Measurements from ENCODE around the gene AOAH. TPM values are rescaled to one million over a fixed set of nuclear protein-coding genes. Genes with fewer than 3 reads are reported as not detected.

The AOAH gene
- total and polyA plus RNA-seq, 2 of the 4 experiments (the other 2 are of a cell fraction): not detected

GRCh38 chr7:36597090-36597773 lies 127.1 kb downstream of the AOAH start:
- H3K27ac ChIP-seq (ENCODE audit: insufficient read depth, low read length): no peak overlapping the region
- H2BK5ac ChIP-seq (ENCODE audit: low read depth, low read length, poor library complexity, severe bottlenecking): no peak overlapping the region
- H3K9ac ChIP-seq (ENCODE audit: low read depth, low read length): no peak overlapping the region
- ATAC-seq (ENCODE audit: low read depth): no peak; the same call in 1 of the 2 replicates
- dilution Hi-C loops (cut with HindIII; ENCODE audit: low sequenced_read_pairs, unreplicated experiment) (no loop called here), in situ Hi-C loops (cut with MboI; ENCODE audit: low sequenced_read_pairs) (no loop called here), intact Hi-C loops (cut with micrococcal nuclease) (no loop called here)
- no peak for DNase-seq
- no CpG with 5 or more reads among the region's 7 CpGs for WGBS, 2 experiments (ENCODE audit: extremely low coverage in 2 of 2, insufficient read length in 1 of 2)
- no peak overlapping the region for H4K91ac ChIP-seq (ENCODE audit: insufficient read depth, low read depth, low read length)
- H2BK120ac ChIP-seq (ENCODE audit: low read depth, low read length): no peak overlapping the region
- H3K4me1 ChIP-seq (ENCODE audit: control insufficient read depth, insufficient read depth, low read length): no peaks in the 10 kb centered on the region
- no peak overlapping the region for H3K4me3 ChIP-seq (ENCODE audit: insufficient read depth, low read depth, low read length)
- H2BK15ac ChIP-seq (ENCODE audit: low read depth, low read length): no peak overlapping the region
- no peak for TF ChIP-seq RCOR1 (IDR thresholded peaks at IDR 0.05; ENCODE audit: insufficient replicate concordance, low read length)
- no peak for TF ChIP-seq RAD21 (IDR thresholded peaks at IDR 0.05; ENCODE audit: low read length)
- no peak for TF ChIP-seq CTCF (conservative IDR thresholded peaks at IDR 0.05; ENCODE audit: low read depth, low read length)
- TF ChIP-seq CEBPB (IDR thresholded peaks at IDR 0.05; ENCODE audit: low read depth, low read length): no peak
- no peak for TF ChIP-seq BHLHE40 (IDR thresholded peaks at IDR 0.05; ENCODE audit: low read depth, low read length)
- no peak for TF ChIP-seq SMC3 (IDR thresholded peaks at IDR 0.05; ENCODE audit: low read depth, low read length)
- TF ChIP-seq MAFK (IDR thresholded peaks at IDR 0.05; ENCODE audit: low read depth, low read length): no peak
- H3K56ac ChIP-seq (ENCODE audit: extremely low read depth, insufficient read depth, low read length): no peak overlapping the region
- no peaks in the 10 kb centered on the region for H4K20me1 ChIP-seq (ENCODE audit: insufficient read depth, low read length)
- POLR2A ChIA-PET (ENCODE audit: unreplicated experiment): no interaction called here
- H3K9me1 ChIP-seq (ENCODE audit: insufficient read depth, low read length): no peaks in the 10 kb centered on the region; the same call in 1 of the 2 replicates
- H4K8ac ChIP-seq (ENCODE audit: low read depth in 2 of 2, low read length in 2 of 2): no peak overlapping the region
- CTCF ChIA-PET: no interaction called here
- no TSS peak for BruUV-seq (replicated peaks)
- H2AK5ac ChIP-seq (ENCODE audit: low read depth, low read length): no peak overlapping the region
- no peaks in the 10 kb centered on the region for H3K79me1 ChIP-seq (ENCODE audit: low read depth in 1 of 2, low read length in 2 of 2)
- H3K4me2 ChIP-seq (ENCODE audit: low read depth, low read length): no peak overlapping the region
- H2AFZ ChIP-seq (replicated peaks; ENCODE audit: low read length, poor library complexity): no peak overlapping the region
- H3K18ac ChIP-seq (ENCODE audit: low read depth, low read length): no peak overlapping the region
- no peak overlapping the region for H3K23ac ChIP-seq (ENCODE audit: low read depth, low read length)
- H3K9me3 ChIP-seq (ENCODE audit: control insufficient read depth, insufficient read depth, low read length): no peaks in the 10 kb centered on the region
- no peak overlapping the region for H3K14ac ChIP-seq (replicated peaks; ENCODE audit: low read depth, low read length)
- no peak overlapping the region for H2BK20ac ChIP-seq (ENCODE audit: low read depth, low read length)
- H4K5ac ChIP-seq (ENCODE audit: low read depth, low read length): no peak overlapping the region
- H3K36me3 ChIP-seq (ENCODE audit: control insufficient read depth, insufficient read depth, low read length): no peaks in the 10 kb centered on the region
- H3K4ac ChIP-seq (ENCODE audit: low read depth, low read length): no peak overlapping the region
- H2AK9ac ChIP-seq (replicated peaks; ENCODE audit: low read depth, low read length, poor library complexity): no peak overlapping the region
- peaks cover 2% of the 10 kb centered on the region for H3K27me3 ChIP-seq (ENCODE audit: control insufficient read depth, insufficient read depth, low read length)

Data from IMR-90 (cell line).